HT-29 (cell line): Measurements from ENCODE around the gene HAUS7. TPM values are rescaled to one million over a fixed set of nuclear protein-coding genes. Genes with fewer than 3 reads are reported as not detected.

ENCODE experiments used
- DNase-seq: peaks from one replicate; pipeline ENCODE4 v3.0.0-alpha.2; 2015; ENCODE audit warnings: low spot score
- total RNA-seq: library from RNA; depleted of rRNA; stranded (reverse); fragments of >200 nt; shearing (Covaris generic); gene quantifications from 2 replicates; pipeline ENCODE4 v1.2.3, GENCODE V29; 2014

HAUS7 gene
- total RNA-seq, 1 experiment from 2014 or later, result 85.6 TPM

DNA sequence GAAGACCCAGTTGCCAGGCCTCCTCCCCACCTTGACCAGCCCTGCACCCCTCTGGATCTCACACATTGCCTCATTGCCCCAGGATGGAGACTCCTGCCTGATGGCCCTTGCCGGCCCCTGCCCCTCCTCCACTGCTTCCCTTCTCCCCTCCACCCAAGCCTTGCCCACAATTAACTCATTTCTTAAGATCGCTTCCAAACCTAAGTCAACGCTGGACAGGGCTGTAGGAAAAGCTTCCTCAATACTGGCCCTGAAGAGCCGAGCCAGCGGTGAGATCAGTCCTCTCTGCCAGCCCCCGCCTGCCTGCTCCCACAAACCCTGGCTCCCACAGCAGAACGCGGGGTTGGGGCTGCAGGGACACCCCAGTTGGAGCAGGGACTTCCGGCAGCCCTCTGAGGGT is 7.5 kb upstream of the HAUS7 start:
- no peak for DNase-seq

DNA sequence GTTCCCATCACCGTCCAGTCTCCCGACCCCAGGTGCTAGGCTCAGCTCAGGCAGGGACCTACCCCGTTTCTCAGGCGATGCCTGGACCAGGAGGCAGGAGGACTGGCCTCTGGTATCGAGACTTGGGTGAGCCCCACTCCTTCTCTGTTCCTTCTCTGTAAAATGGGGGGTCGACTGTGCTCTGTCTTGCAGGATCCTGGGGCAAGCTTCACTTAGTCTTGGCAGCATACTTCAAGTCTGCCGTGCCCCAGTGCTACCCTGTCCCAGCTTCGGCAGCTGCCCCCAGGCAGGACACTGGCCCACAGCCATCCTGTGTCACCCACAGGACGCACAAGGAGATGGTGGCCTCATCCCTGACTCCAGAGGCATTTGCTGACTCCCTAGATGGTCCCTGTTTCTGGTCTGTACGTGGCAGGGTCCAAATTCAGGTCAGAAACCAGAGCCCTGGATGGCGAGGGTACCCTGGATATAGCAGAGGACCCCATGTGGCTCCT is 7.0 kb upstream of the HAUS7 start:
- no peak for DNase-seq

DNA sequence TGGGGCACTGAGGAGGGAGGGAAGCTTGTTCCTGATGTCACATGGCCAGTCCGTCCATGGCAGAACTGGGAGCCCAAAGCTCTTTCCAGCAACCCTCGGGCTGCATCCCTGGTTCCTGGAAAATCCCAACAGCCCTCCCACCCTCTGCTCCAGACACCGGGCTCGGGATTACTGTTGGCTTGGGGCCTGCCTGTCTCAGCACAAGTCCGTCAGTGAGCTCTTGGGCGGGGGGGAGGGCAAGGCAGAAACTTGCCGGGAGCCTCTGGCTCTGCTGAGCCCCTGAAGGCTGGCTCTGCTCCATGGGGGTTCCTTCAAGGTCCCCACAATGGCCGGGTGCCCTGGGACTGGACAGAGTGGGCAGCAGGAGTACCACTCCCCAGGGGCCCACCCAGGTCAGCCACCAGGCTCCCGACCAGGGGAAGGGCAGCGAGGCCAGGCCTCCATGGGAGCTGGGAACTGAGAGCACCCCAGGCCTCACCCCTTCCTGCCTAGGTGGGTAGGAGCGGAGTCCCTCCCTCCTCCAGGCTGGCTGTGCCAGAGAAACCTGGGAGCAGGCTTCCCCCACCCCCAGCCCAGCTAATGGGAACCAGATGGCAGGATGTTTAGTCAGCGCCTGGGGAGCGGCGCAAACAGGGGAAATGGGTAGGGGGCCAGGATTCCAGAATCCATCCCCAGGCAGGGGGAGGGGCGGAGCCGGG is 6.4 kb upstream of the HAUS7 start:
- DNase-seq, result no peak

DNA sequence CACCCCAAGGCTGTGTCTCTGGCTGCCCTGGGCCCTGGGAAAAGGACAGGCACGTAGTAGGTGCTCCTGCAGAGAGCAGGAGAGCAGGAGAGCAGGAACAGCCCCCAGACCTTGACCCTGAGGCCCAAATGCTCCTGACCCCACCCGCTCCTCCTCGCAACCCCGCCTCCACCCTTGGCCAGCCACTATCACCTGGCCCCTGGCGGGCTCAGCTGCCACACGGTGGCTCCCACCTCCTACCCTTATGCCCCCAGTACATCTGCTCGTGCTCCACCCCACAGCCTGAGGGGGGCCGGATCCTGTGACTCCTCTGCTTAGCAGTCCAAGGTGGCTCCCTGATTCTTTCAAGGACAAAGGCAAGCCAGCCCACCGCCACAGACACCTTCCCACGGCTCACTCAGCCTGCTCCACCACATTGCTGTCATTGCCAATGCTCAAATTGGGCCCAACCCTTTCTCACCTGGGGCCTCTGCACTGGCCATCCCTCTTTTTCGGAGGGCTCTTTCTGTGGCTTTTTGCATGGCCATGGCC is 5.4 kb upstream of the HAUS7 start:
- no peak for DNase-seq

DNA sequence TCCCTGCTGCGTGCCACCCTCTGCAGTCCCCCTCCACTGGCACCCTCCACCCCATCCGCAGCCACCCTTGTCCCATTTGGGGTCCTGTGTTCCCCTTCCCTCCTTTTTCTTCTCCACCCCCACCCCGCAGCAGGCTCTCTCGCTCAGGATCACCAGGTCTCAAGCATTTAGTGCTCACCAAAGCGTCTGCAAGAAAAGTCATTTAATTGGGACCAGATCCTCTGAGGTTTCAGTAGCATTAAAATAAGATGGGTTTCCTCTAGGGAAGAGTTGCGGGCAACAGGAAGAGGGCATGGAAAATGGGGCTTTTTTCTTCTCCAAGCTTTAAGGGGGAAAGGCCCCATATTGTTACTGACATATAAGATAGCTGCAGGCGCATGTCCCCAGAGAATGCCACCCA is 4.9 kb upstream of the HAUS7 start:
- DNase-seq, result no peak

DNA sequence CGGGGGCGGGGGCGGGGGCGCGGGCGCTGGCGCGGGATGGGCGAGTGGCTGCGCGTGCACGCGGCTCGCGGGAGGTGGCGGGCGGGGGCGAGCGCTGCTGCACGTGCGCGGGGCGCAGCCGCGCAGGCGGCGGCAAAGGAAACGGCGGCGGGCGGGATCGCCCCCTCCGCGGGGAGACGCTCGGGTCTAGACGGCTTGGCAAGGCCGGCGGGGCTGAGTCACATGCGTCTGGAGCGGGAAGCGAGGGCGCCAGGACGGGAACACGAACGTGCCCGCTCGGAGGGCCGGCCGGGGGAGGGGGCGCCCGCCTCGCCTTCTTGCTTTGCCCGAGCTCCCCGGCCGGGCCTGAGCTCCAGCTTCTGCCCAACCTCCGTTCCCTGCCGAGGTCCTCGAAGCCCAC is 4.3 kb upstream of the HAUS7 start:
- DNase-seq, result no peak

DNA sequence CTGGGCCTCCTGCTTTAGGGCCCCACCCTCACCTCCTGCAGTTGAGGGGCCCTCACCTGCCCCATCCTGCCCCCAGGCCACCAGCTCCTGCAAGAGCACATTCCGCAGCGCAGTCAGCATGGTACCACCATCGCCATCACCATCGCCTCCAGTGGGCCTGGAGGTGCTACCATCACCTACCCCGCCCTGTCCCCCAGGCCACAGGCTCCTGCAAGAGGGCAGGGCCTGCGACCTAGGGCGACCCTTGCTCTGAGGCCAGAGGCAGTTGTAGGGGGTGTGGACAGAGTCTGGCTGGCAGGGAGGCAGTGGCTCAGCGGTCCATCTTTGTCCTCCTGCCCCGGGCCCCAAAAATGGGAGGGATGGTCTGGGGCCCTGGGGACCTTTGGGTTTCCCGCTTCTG is 3.9 kb upstream of the HAUS7 start:
- no peak for DNase-seq

DNA sequence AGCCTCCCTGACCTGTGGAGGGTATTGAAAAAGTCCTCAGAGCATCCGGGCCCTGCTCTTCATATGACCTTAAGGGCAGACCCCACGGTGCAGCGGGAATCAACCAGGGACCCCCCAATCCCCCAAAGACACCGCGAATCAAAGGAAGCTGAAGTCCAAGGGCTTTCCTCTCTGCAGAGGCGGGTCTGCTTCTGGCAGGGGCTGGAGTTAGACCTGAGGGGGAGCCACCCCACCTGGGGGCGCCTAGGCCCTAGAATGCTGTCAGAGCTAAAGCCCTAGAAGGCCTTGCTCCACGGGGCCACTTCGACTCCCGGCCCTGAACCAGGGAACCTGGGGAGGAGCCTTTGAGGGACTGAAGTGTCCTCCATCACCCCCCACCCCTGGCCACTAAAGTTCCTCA is 2.8 kb upstream of the HAUS7 start:
- no peak for DNase-seq

DNA sequence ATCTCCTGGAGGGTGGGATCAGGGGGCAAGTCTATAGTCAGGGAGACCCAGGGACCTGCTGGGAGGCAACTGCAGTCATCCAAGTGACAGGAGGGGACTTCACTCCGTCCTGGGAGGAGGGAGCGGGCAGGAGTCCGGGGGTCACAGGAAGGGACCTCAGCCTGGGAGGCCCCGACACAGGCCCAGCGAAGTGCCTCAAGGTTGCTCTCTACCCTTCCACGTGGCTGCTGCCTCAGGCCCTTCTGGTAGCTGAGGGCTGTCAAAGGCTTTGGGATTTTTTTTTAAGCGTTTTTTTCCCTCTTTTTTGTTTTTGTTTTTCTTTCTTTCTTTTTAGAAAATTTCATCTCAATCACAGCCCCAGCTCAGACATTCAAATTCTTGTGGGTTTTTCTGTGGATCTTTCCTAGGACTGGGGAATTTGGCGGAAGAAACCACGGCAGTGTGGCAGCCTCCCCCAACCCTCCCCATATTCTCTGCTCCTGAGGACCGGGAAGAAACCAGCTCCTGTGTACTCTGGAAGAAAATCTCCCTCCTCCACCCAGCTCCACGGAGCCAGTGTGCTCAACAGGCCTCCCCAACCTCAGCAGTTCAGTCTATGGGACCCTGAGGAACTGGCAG is 1.4 kb upstream of the HAUS7 start:
- no peak for DNase-seq

DNA sequence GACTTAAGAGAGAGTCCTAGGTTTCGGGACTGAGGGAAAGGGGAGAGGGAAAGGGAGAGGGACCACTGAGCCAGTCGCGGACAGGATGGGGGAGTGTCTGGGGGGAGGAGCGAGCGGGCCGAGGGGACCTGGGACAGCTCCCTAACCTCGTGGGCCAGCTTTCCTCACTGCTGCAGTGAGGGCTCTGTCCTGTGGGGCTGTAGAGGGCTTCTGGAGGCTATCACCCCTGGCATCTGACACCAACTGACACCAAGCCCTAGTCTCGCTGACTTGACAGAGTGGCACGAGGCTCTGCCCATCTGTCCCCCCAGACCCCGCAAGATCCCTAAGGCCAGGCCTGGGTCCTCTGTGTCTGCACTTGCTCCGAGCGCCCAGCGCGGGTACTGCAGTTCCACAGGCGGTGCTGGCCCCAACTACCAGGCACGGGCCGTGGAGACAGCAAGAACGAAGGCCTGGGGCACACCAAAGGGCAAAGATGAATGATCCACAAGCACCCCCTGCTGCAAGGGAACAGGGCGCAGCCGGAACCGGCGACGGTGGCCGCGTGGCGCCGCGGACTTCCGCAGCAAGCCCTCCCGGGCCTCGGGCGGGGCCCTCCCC is 465 bp downstream of the HAUS7 start:
- DNase-seq, result peak; percentile 57

DNA sequence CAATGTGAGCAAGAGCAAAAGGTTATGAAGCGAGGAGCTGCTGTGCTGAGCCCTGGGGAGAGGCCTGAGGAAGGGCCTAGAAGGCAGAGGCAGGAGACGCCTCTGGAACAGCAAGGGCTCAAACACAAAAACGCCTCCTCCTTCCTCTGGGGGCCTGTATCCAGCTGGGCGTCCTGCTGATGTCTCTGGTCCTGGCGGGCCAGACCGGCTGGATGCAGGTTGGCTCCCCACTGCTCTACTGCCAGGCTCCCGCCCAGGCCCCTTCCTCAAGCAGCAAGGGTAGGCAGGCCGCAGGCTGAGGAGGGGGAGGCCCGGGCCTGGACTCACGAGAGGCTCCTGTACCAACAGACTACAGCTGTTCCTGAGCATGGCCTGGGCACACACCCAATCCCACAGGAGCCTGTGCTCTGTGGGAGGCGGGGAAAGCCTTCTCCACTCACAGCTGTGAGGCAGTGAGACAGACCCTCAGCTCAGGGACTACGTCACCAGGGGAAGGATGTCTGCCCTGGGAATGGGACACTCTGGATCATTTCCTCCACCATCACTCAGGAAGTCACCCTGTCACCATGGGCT is 2.3 kb downstream of the HAUS7 start:
- no peak for DNase-seq

DNA sequence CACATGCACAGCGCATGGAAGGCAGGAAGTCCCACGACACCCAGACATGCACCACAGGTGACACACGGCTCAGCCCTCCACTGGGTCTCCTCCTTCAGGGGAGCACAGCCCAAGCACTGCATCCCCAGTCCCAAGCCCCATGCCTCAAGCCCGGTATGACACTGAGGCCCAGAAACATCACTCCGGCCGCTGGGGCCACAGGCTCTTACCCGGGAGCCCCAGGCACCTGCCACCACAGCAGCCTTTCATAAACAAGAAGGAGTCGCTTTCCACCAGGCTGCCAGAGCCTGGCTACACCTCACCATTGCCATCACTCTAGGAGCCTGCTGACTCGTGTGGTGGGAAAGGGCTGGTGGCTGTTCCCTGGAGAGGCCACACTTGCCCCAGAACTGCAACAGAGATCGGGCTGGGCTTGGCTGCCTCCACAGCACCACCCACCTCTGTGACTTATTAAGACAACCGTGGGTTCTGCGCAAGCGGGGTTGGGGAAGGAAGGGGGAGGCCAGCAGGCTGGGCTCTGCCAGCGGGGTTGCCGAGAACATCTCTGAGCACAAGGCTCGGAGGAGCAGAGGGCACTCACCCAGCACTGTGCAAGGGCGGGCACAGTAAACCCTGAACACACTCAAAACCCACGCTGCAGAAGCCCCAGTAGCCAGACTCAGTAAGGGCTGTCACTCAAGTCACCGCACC is 4.5 kb downstream of the HAUS7 start:
- no peak for DNase-seq

DNA sequence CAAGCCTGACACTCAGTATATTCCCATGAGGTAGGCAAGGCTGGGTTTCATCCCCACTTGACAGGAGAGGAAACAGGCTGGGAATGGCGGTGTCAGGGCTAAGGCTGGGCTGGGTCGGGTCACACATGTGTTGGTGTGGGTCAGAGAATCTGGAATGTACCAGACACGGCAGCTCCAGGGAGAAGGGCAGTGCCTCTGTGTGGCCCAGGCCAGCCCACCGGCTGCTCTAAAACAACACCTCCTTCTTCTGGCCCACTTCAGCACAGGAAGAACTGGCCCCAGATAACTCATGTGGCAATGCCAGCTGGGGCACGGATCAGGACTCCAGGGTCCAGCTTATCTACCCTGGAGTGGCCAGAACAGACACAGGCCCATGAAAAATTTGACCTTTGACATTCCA is 6.3 kb downstream of the HAUS7 start:
- DNase-seq, result no peak

DNA sequence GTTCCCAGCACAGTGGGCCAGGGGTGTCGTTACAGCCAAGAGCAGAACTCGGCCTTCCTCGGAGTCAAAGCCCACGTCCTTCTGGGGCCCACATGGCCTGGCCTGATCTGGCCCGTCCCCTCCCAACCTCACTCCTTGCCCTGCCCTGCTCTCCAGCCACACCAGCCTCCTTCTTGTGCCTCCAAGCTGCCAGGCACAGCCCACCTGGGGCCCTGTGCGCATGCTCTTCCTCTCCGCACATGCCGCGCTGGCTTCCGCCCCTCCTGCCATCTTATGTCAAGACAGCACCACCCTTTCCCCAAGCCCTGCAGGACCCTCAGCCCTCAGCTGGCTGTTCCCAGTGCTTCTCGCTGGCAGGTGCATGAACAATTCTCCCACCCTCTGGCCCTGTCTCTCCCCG is 6.8 kb downstream of the HAUS7 start:
- no peak for DNase-seq

DNA sequence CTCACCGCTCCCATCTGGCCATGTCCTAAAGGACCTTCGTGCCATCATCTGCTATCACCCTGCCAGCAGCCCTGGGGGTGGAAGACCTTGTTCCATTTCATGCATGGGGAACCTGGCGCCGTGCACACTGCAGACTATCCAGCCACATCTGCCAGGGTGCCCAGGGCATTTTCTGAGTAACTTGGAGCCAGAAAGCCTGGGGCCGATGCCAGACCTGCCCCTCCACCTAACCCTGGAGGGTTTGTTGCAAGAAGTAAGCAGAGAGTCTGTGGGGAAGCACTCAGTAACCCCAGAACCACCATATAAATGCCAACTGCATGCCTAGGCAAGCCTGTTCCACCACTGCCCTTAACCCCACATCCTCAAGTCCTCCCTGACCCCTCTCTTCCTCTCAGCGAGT is 7.3 kb downstream of the HAUS7 start:
- no peak for DNase-seq

DNA sequence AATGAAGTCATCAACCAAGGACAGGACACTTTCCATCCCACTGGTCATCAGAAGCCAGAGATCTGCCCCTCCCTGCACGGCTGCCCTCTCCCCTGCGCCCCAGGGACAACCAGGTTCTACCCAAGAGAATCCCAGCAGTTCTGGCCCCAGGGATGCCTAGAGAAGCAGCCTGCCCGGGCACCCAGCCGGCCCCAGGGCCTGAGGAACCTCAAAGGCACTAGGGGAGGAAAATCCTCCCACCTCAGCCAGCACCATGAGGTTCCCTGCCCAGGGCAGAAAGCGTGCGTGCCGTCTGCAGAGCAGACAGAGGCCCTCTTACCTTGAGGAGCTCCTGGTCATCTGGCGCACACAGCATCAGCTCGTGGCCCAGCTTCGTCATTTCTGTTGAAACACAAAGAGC is 8.1 kb downstream of the HAUS7 start:
- no peak for DNase-seq

DNA sequence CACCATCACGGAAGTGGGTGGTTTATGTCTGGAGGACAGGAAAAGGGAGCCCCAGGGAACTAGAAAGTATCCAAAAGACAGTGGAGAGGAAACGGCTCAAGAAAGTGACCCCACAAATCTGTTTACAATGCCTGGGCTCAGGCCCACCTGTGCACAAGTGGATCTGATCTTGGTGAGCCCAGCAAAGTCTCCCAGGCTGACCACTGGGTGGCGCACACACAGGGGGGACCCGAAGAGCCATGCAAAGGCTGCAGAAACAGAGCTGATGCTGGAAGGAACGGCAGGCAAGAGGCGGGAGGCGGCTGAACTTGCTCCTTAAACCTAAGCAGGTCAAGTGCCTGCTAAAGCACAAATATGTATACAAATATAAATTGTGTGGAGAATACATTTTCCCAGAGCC is 9.6 kb downstream of the HAUS7 start:
- peak; percentile 75 for DNase-seq

DNA sequence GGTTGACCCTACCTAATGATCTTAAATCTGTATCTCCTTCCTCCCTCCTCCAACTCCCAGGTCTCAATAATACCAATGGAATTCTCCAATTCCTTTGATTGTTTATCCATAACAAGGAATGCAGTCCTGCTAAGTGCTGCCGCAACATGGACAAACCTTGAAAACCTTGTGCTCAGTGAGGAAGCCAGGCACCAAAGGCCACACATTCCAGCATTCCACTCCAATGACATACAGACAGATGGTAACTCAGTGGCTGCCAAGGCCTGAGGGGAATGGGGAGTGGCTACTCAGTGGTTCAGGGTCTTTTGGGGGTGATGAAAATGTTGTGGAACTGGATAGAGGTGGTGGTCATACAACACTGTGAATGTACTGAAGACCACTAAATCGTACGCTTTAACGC is 10.4 kb downstream of the HAUS7 start:
- DNase-seq, result no peak

DNA sequence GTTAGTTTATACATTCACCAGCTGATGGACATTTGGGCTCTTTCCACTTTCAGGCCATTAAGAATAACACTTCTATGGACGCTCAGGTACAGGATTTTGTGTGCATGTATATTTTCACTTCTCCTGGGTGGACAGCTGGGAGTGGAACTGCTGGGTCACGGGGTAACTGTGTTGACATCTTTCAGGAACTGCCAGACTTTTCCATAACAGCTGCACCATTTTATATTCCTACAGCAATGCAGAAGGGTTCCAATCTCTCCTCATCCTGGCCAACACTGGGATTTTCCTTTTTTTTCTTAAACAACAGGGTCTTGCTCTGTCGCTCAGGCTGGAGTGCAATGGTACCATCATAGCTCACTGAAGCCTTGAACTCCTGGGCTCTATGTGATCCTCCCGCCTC is 11.9 kb downstream of the HAUS7 start:
- no peak for DNase-seq

DNA sequence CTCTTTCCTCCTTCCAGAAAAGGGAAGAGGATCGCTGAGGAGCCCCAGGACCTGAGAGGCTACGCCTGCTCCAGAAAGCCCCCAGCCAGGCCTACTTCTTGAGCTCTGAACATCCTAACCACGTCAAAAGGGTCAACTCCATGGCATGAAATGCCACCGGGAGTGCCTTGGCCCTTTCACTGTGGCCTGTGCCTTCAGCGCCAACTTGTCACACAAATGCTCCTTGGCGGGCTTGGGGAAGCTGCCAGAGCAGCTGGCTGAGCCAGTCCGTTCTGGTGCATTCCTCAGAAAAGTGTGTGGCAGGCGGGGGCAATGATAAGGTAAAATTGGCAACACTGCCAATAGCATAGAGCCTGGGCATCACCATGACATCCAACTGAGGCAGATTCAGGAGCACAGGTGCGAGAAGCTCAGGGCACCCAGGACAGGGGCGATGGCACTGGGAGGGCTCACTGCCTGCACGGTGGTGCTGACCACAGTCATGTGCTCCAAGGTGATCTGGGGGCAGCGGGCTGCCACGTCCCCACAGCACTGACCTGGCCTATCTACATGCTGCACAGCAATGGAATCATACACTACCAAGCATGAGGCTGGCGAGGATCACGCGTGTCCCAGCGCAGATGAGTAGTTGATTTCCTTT is 12.4 kb downstream of the HAUS7 start:
- no peak for DNase-seq

DNA sequence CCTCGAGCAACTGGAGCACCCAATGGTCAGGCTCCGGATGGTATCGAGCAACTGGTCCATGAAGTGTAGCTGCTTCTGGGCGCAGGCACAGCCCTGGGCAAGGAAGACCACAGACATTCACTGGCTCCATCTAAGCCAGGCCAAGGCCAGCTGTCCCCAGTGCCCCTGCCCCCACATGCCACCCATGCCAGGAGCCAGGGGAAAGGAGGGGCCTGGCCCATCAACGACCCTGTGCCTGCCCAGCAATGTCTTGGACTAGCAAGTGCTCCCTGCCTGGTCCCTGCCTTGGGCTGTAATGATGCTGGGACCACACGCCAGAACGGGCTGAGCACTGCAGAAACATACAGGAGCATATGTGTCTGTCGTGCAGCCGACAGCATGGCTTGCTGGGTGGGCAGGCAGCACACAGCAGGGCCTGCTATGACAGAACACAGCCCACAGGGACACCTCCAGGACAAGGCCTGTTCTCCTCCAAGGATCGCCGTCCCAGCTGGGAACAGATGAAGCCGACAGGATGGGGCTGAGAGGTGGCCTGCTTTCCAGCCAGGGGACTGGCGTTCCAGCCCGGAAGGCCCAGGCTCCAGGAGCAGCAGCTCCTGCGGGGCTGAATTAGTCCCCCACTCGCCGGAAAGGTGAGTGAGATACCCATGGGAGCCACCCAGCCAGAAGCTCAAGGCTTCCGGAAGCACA is 13.1 kb downstream of the HAUS7 start:
- no peak for DNase-seq
